Ascending aorta (tissue), 2 donors: ENCODE measurements around the gene RBMS3. TPM values are rescaled to one million over a fixed set of nuclear protein-coding genes. Genes with fewer than 3 reads are reported as not detected.

Experiments used
- DNase-seq, 2 donors: peaks; one replicate each; pipeline ENCODE4 v3.0.0-alpha.2; 2019; ENCODE audit warnings: low spot score in 2 of 2
- H3K27ac ChIP-seq, 2 donors: fragments of 200-600 bp; sonication (generic); one replicate each; pipeline ENCODE4 v1.5.1; 2016 to 2017; ENCODE audit warnings: mild to moderate bottlenecking in 1 of 2
- H3K27me3 ChIP-seq: fragments of 200-600 bp; sonication (generic); one replicate; pipeline ENCODE4 v1.5.1; 2017
- H3K36me3 ChIP-seq, 2 donors: fragments of 200-600 bp; sonication (generic); one replicate each; pipeline ENCODE4 v1.5.1; 2016
- H3K4me1 ChIP-seq, 2 donors: fragments of 200-600 bp; sonication (generic); one replicate each; pipeline ENCODE4 v1.5.1; 2016 to 2017; ENCODE audit warnings: mild to moderate bottlenecking in 1 of 2
- H3K4me3 ChIP-seq, 2 donors: fragments of 200-600 bp; sonication (generic); one replicate each; pipeline ENCODE4 v1.5.1; 2016 to 2017; ENCODE audit warnings: mild to moderate bottlenecking in 1 of 2
- H3K9me3 ChIP-seq, 2 donors: fragments of 200-600 bp; sonication (generic); one replicate each; pipeline ENCODE4 v1.5.1; 2016
- CTCF ChIP-seq, 3 experiments: fragments of 200-600 bp in 2 of 3; fragments of 450-650 bp in 1 of 3; sonication (generic) in 2 of 3; IDR thresholded peaks; one replicate each; pipeline ENCODE4 v1.5.1; 2016 to 2019; ENCODE audit warnings: antibody characterized with exemption in 3 of 3, mild to moderate bottlenecking in 1 of 3, moderate library complexity in 1 of 3
- intact Hi-C: fragments of 100-400 bp; cut with DNase I; formaldehyde crosslinking; loops from one replicate; pipeline ENCODE4 v1.15.1; 2023
- total RNA-seq: library from RNA; depleted of rRNA; stranded (reverse); fragments of >200 nt; gene quantifications from one replicate; pipeline ENCODE4 v1.1.0, GENCODE V29; 2016

RBMS3 gene
- total RNA-seq, 1 donor from 2014 or later, result 65.8 TPM

GRCh38 chr3:29619676-29620075 is 338.8 kb downstream of the RBMS3 start:
- no peak for TF ChIP-seq CTCF (IDR thresholded peaks at IDR 0.05)
- H3K27ac ChIP-seq, result no peak overlapping the region
- no peak for DNase-seq
- intact Hi-C loops, result no loop called here
- no peaks in the 10 kb centered on the region for H3K36me3 ChIP-seq
- H3K4me3 ChIP-seq, result no peak overlapping the region
- H3K9me3 ChIP-seq, result no peaks in the 10 kb centered on the region
- no peaks in the 10 kb centered on the region for H3K27me3 ChIP-seq
- H3K4me1 ChIP-seq, result peaks cover 0 to 7% of the 10 kb centered on the region in 2 donors

- H3K4me3 ChIP-seq, result no peak overlapping the region
- H3K4me1 ChIP-seq, result no peaks in the 10 kb centered on the region
- intact Hi-C loops, result no loop called here
- H3K27me3 ChIP-seq, result no peaks in the 10 kb centered on the region
- no peak for TF ChIP-seq CTCF (IDR thresholded peaks at IDR 0.05)
- H3K27ac ChIP-seq, result no peak overlapping the region
- H3K9me3 ChIP-seq, result no peaks in the 10 kb centered on the region
- H3K36me3 ChIP-seq, result no peaks in the 10 kb centered on the region
- no peak for DNase-seq
Observed at GRCh38 chr3:29627136-29628117, 346.6 kb downstream of the RBMS3 start.

- no peak for TF ChIP-seq CTCF (IDR thresholded peaks at IDR 0.05)
- intact Hi-C loops, result no loop called here
- H3K27ac ChIP-seq, result no peak overlapping the region
Observed at GRCh38 chr3:29628795-29629194, 347.9 kb downstream of the RBMS3 start.

GRCh38 chr3:29635888-29636287 is 355.0 kb downstream of the RBMS3 start:
- Histone ChIP-seq H3K27ac (no peak overlapping the region), H3K36me3 (no peaks in the 10 kb centered on the region), H3K27me3 (no peaks in the 10 kb centered on the region), H3K9me3 (peaks cover 5 to 9% of the 10 kb centered on the region in 2 donors), H3K4me1 (no peaks in the 10 kb centered on the region), H3K4me3 (no peak overlapping the region)
- intact Hi-C loops, result no loop called here
- TF ChIP-seq CTCF (IDR thresholded peaks at IDR 0.05), result no peak
- no peak for DNase-seq

More at GRCh38 chr3:29628795-29629194, 347.9 kb downstream of the RBMS3 start:
- no peaks in the 10 kb centered on the region for H3K4me1 ChIP-seq
- no peak overlapping the region for H3K4me3 ChIP-seq
- H3K27me3 ChIP-seq, result no peaks in the 10 kb centered on the region
- H3K36me3 ChIP-seq, result no peaks in the 10 kb centered on the region
- no peaks in the 10 kb centered on the region for H3K9me3 ChIP-seq
- DNase-seq, result no peak

GRCh38 chr3:29637068-29637467 is 356.2 kb downstream of the RBMS3 start:
- intact Hi-C loops, result no loop called here
- Histone ChIP-seq H3K27me3 (no peaks in the 10 kb centered on the region), H3K4me1 (peaks cover 2% of the 10 kb centered on the region in 2 donors), H3K27ac (no peak overlapping the region), H3K9me3 (peaks cover 5 to 9% of the 10 kb centered on the region in 2 donors), H3K36me3 (no peaks in the 10 kb centered on the region), H3K4me3 (no peak overlapping the region)
- no peak for TF ChIP-seq CTCF (IDR thresholded peaks at IDR 0.05)
- no peak for DNase-seq
